NCI-H1694 treated with DMSO at 0.1 percent for 48 hours (cell line): ENCODE data around the gene SLC12A9.
"Not testable (repeated sequence)": the region's sequence is repeated elsewhere in the genome, so short reads cannot be mapped to it uniquely, and the experiment has no call there.

Experiments
- DNase-seq: peaks from one replicate; lab custom pipeline; 2025; lab: John Stamatoyannopoulos, UW

SLC12A9 gene

GRCh38 chr7:100825215-100825671 lies 27.3 kb upstream of the SLC12A9 start:
- DNase-seq, result no peak

- DNase-seq, result peak; percentile 12
Observed at GRCh38 chr7:100825751-100826513, 26.6 kb upstream of the SLC12A9 start.

GRCh38 chr7:100826514-100827329 lies 25.8 kb upstream of the SLC12A9 start:
- no peak for DNase-seq

GRCh38 chr7:100827330-100828226 lies 24.9 kb upstream of the SLC12A9 start, which contains the start of gene EPHB4:
Gene EPHB4, minus strand, starts transcription at chr7:100827523. Its CDS starts 493 bp downstream, at chr7:100827030.
- peak; percentile 19 for DNase-seq

GRCh38 chr7:100829150-100829716 lies 23.3 kb upstream of the SLC12A9 start:
- DNase-seq, result no peak

GRCh38 chr7:100830396-100830795 lies 22.1 kb upstream of the SLC12A9 start:
- DNase-seq, result no peak

GRCh38 chr7:100832281-100832633 lies 20.3 kb upstream of the SLC12A9 start:
- no peak for DNase-seq

GRCh38 chr7:100835903-100836811 lies 16.4 kb upstream of the SLC12A9 start:
- DNase-seq, result no peak

GRCh38 chr7:100836812-100837098 lies 15.8 kb upstream of the SLC12A9 start:
- DNase-seq, result no peak

GRCh38 chr7:100837099-100837836 lies 15.2 kb upstream of the SLC12A9 start:
- DNase-seq, result no peak

GRCh38 chr7:100839361-100839760 lies 13.2 kb upstream of the SLC12A9 start:
- no peak for DNase-seq

GRCh38 chr7:100840470-100841100 lies 11.9 kb upstream of the SLC12A9 start:
- no peak for DNase-seq

- DNase-seq, result no peak
Observed at GRCh38 chr7:100847360-100847759, 5.2 kb upstream of the SLC12A9 start.

- no peak for DNase-seq
Observed at GRCh38 chr7:100854146-100854895, 1.8 kb downstream of the SLC12A9 start.

- not testable (repeated sequence) for DNase-seq
Observed at GRCh38 chr7:100854899-100855298, 2.4 kb downstream of the SLC12A9 start.

- DNase-seq, result no peak
Observed at GRCh38 chr7:100855515-100855914, 3.0 kb downstream of the SLC12A9 start.

GRCh38 chr7:100856871-100857282 lies 4.4 kb downstream of the SLC12A9 start:
- no peak for DNase-seq

- DNase-seq, result no peak
Observed at GRCh38 chr7:100859856-100860255, 7.3 kb downstream of the SLC12A9 start.
